Stimulated activated CD4-positive, alpha-beta T cell treated with anti-CD3 and anti-CD28 coated beads, Interleukin-15, amount 100 ng/mL, for 48 hours (primary cell): ENCODE measurements around the gene RNASEH2A.
"Not testable (repeated sequence)": the region's sequence is repeated elsewhere in the genome, so short reads cannot be mapped to it uniquely, and the experiment has no call there.

ENCODE experiments used
- DNase-seq, 2 donors: peaks; one replicate each; pipeline ENCODE4 v3.0.0-alpha.2; 2020; ENCODE audit warnings: low read depth in 2 of 2

The RNASEH2A gene

GRCh38 chr19:12833418-12833737, 27.0 kb downstream of the RNASEH2A start:
- DNase-seq: no peak

DNA sequence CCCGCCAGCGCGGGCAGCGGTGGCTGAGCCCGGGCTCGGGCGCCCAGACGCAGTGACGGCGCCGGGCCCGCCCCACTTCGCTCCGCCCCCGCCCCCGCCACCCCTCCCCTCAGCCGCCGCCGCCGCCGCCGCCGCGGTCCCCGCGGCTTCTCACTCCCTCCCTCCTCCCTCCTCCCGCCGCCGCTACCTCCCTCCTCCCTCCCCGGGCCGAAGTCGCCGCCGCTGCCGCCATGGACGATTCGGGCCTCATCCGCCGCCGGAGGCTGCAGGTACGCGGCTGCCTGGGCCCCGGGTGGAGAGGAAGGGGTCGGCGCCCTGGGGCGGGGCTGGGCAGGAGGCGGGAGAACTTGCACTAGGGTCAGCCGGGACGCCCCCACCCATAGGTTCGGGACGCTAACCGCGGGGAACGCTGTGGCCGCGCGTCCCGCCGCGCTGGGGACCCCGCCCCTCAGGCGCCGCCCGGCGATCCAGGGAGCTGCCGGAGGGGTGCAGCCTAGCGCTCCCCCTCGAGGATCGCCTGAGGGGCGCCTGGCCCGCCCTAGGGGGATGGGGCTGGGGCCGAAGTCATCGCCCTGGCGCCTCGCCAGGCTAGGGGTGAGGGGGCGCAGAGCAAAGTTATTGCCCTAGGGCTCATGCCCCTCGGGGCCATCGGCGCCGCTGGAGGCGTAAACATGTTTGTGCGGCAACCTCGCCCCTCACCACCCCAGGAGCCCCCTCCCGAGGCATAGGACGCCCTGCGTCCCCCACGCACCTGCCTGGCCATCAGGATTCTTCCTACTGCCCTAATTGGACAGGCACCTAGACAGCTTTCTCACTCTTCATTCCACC, 27.6 kb downstream of the RNASEH2A start:
- DNase-seq: peak in 1 of 2 donors; percentile 19

DNA sequence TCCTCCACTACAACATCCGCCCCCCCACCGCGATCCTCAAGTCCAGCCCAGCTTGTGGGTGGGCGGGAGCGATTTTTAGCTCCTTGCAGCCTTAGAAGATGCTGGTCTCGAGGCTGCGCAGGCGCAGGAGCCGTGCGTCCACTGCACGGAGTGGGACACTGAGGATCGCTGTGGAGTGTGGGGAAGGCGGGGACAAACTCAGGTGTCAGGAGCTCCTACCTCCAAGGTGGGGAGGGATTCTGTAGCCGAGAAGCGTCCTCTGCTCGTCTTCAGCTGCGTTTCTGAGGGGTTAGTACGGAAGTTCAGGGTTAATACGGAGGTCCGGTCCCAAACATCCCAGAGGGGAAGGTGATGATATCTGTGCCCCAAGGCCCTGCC, 28.2 kb downstream of the RNASEH2A start, which contains the start of gene RTBDN:
Gene RTBDN (minus strand): TSS at position 14 of the 378 bp plus-strand sequence. CDS start 4,600 bp downstream, outside the sequence.
- DNase-seq: no peak

GRCh38 chr19:12834976-12835757, 28.8 kb downstream of the RNASEH2A start:
- peak in 1 of 2 donors; percentile 18 for DNase-seq

DNA sequence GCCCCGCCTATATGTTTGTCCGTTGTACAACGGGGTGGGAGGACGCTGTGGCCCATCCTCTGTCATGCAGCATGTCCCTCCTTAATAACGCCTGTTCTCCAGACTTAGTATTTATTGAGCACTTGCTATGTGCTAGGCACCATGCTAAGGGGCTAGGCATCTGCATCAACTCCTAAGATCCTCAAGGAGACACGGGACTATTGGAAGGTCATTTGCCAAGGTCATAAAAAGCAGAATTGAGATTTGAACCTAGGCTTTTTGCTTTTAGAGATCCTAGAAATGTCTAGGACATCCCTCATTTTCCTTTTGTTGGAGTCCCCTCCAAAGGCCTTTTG, 30.1 kb downstream of the RNASEH2A start:
- no peak for DNase-seq

GRCh38 chr19:12837225-12837624, 30.8 kb downstream of the RNASEH2A start:
- DNase-seq: no peak

GRCh38 chr19:12838182-12838885, 31.9 kb downstream of the RNASEH2A start, which contains the start of gene MAST1:
Gene MAST1, plus strand, starts transcription at chr19:12838515. Its CDS starts 58 bp downstream, at chr19:12838573.
- DNase-seq: peak in 1 of 2 donors; percentile 49

DNA sequence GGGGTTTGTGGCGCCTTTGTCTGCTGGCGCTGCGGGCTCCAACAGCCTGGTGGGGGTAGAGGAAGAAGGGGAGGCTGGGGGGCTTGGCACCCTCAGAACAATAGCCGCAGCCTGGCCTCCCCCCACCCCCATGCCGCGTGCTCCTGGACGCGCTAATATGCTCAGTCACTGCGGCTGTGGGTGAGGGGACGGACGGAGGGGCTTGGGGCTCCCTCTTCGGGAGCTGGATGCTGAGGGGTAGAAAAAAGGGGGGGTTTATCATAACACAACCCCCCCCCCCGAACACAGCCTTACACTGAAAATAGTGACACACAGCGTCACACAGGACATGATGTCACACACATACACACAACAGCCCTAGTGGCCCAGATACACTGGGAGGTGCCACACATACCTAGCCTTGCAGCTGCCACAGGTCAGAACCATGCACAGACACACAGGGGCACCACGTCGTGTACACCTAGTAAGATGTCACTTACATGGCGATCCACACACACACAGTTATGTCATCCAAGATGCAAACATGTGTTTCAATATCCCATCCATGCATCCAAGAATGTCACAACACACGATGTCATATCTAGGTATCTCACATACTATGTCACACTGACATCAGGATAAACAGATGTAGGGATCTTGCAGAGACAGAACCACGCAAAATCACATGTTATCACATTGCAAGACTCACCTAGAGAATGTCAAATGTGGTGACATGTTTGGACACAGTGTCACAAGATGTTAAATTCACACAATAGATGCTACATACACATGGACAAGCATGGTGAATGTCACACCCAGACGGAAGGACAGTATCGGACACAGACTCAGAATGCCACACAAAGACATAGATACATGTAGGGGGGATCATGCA, 32.7 kb downstream of the RNASEH2A start:
- DNase-seq: no peak

DNA sequence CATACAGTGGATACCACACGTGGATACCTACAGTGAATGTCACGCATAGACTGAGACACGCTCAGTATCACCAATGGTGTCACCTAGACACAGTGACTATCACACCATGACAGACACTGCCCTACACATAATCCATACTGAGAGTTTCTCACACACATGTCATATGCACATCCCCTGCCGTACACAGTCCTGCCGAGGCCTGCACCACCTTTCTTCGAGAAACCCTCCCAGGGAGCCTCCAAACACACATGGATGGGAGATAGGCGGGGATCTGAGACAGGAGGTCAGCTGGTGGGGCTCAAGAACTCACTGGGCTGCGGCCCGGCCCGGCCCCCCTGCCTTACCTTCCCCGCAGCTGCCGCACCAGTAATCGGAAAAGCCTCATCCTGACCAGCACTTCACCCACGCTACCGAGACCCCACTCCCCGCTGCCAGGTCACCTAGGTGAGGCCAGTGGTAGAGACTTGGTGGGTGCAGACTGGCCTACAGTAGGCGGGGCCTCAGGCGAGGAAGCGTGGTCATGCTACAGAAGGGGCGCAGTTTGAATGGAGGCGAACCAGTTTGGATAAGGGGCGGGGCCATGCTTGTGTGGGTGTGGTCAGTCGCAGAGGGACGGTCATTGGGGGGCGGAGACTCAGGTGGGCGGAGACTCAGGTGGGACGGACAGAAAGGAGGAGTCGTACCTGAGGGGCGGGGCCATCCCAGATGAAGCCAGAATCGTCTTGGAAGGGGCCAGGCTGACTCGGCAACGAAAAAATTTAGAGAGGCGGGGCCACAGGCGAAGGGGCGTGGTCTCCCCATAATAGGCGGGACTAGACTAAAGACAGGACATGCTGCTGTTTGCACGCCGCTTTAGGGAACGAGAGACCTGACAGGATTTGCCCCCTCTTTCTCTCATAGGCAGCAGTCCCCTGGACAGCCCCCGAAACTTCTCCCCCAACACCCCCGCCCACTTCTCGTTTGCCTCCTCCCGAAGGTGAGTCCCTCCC, 34.0 kb downstream of the RNASEH2A start:
- peak; percentile 61 to 62 for DNase-seq

DNA sequence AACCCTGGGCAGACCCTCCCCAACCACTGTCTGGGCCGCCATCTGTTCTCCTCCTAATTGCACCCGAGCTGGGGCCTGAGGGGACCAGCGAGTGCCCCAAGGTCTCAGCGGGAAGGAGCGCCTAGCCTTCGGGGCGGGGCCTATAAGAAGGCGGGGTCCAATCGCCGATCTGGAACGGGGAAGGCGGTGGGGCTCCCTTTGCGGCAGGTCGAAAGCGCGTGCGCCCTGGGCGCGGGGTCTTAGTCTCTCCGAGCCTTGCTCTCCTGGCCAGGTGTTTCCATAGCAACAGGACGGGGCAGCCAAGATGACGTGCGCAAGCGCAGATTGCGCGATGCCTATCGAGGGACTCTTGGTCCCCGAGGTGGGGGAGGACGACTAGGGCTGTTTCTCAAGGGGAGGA, 34.7 kb downstream of the RNASEH2A start:
- no peak for DNase-seq

- DNase-seq: no peak
These were observed 36.1 kb downstream of the RNASEH2A start for GRCh38 chr19:12842511-12842910.

- no peak for DNase-seq
These were observed 36.9 kb downstream of the RNASEH2A start for GRCh38 chr19:12843328-12843727.

DNA sequence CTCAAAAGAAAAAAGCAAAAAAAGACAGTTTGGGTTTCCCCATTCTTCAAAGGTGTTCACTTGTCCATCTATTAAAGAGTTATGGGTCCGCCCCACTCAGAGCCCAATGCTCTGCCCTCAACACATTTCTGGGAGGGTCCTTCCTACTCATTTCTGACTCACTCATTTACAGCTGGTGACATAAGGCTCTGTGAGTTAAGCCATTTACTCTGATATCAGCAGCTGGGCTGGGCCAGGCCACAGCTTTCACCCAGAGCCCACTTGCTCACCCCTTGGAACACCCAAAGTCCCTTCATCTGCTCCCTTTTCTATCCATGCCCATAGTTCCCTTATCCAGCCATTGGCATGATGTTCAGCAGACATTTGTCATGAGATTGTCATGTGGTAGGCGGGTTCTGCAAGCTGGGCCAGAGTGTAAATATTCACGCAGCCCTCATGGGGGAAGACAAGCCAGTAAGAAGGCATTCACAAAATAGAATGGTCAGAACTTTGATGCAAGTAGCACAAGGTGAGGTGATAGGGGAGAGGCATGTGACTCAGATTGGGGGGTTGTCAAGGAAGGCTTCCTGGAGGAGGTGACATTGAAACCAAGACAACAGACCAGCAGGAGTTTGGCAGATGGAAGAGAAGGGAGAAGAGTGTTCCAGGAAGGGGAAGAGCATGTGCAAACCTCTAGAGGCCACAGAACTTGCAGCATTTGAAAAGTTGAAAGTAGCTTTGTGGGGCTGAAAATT, 37.8 kb downstream of the RNASEH2A start:
- DNase-seq: no peak

- not testable (repeated sequence) for DNase-seq
These were observed 40.2 kb downstream of the RNASEH2A start for GRCh38 chr19:12846613-12847012.

- peak; percentile 77 to 87 for DNase-seq
These were observed 41.1 kb downstream of the RNASEH2A start for GRCh38 chr19:12847159-12848139.

- DNase-seq: no peak
These were observed 50.3 kb downstream of the RNASEH2A start for GRCh38 chr19:12856653-12857052.

DNA sequence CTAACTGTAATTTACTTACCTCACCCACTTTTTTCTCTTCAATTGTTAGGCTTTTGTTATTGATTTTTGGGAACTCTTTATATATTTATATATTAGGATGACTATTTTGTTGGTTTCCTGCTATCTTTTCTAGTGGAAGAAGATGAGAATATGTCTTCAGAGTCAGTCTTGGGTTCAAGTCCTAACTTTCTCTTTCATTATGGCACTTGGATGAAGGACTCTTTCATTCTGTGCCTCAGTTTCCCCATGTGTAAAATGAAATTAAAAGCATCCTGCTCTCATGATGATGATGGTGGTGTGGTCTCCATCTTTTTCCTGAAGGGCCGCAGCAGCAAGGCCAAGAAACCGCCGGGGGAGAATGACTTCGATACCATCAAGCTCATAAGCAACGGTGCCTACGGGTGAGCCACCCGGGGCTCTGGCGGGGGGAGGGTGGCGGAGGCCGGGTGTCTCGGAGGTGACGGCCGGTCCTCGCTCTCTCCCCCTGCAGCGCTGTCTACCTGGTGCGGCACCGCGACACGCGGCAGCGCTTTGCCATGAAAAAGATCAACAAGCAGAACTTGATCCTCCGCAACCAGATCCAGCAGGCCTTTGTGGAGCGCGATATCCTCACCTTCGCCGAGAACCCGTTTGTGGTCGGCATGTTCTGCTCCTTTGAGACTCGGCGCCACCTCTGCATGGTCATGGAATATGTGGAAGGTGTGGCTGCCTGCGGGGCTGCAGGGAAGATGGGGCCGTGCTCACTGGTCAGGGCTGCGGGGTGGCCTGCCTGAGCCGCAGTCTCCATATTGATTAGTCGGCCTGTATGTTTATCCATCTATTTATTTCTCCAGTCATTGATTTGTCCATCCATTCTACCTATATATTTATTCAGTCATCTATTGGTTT, 51.9 kb downstream of the RNASEH2A start:
- DNase-seq: no peak
